ENCODE measurements around the gene SLC6A7.
"Not testable (repeated sequence)": the region's sequence is repeated elsewhere in the genome, so short reads cannot be mapped to it uniquely, and the experiment has no call there.

Gene SLC6A7

DNA sequence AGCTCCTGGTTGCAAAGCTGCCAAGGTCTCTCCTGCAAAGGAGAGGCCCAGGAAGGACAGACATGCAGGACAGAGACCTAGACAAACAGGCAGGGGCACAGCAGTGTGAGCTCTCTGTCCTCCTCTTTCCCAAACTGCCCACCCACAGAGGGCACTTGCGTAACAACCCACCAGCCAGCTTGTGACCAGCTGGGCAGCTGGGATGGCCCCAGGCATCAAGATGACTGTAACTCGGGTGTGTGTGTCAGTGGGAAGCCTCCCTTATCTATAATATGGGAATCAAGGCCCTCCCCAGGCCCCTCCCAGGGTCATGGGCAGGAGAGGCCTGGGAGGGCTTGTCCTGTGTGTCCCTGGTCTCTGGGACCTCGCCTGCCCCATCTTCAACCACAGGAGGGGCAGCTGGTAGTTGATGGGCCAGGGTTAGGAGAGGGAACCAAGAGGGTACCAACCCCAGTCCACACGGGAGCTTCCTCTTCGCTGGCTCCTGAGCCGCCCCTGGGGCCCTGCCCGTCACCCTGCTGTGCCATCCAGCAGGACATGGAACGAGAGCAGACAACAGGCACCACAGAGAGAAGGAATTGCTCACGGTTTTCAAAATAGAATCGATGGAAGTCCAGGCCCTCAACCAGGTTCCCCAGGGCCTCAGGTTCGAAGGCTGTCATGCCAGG is 37.9 kb downstream of the SLC6A7 start:
- no peak for DNase-seq (ENCODE audit: low read depth, low spot score)
- ChIA-PET CTCF (interaction anchor here (0.9 to 3.2 kb wide), 5 partner anchors 9 to 393 kb away, joined by 3 to 16 read pairs (median 7); no protein-coding TSS in a partner anchor), POLR2A (no interaction called here)
- TF ChIP-seq CTCF (IDR thresholded peaks at IDR 0.05; ENCODE audit: insufficient read depth, low read length, missing control alignments): no peak
- no peak overlapping the region for H3K4me3 ChIP-seq (ENCODE audit: low read depth, low read length)

- no peak for DNase-seq (ENCODE audit: low read depth, low spot score)
- ChIA-PET CTCF (interaction anchor here (1.3 to 3.2 kb wide), 3 partner anchors 11 to 120 kb away, joined by 4 to 16 read pairs (median 10); no protein-coding TSS in a partner anchor), POLR2A (no interaction called here)
- TF ChIP-seq CTCF (IDR thresholded peaks at IDR 0.05; ENCODE audit: insufficient read depth, low read length, missing control alignments): no peak
- H3K4me3 ChIP-seq (ENCODE audit: low read depth, low read length): no peak overlapping the region
Measured at GRCh38 chr5:150229571-150229970, 39.7 kb downstream of the SLC6A7 start.

DNA sequence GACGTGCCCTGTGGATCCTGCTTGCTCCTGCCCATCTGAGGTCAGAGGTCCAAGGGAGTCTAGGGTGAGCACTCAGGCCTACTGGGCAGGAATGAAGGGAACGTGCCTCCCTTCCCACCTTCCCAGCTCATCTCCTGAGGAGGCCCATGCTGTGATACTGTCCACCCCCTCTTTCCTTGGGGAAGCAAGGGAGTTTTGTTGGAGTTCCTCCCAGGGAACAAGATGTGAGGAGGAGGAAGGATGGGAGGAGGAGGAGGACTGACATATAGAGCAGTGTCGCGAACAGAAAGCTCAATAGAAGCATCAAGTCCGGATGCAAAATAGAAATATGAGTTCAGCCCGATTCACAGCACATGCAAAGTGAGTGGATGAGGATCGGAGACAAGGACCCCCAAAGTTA is 41.0 kb downstream of the SLC6A7 start:
- CTCF ChIA-PET: interaction anchor here (1.3 to 1.6 kb wide), 4 partner anchors 12 to 240 kb away, joined by 3 to 10 read pairs (median 6); no protein-coding TSS in a partner anchor

DNA sequence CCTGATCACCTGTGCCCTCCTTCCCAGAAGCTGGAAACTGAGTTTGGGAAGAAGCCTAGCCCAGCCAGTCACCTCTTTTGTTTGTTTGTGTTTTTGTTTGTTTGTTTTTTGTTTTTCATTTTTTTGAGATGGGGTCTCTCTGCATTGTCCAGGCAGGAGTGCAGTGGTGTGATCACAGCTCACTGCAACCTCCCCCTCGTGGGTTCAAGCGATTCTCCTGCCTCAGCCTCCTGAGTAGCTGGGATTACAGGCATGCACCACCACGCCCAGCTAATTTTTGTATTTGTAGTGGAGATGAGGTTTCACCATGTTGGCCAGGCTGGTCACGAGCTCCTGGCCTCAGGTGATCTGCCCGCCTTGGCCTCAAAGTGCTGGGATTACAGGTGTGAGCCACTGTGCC is 43.8 kb downstream of the SLC6A7 start:
- DNase-seq (ENCODE audit: low read depth, low spot score); H3K4me3 ChIP-seq (ENCODE audit: low read depth, low read length); POLR2A ChIA-PET: not testable (repeated sequence)
- CTCF ChIA-PET: interaction anchor here (0.5 to 3.0 kb wide), 3 partner anchors 9 to 104 kb away, joined by 3 to 8 read pairs (median 3); no protein-coding TSS in a partner anchor

More for the DNA sequence above, 41.0 kb downstream of the SLC6A7 start:
- POLR2A ChIA-PET: no interaction called here
- H3K4me3 ChIP-seq (ENCODE audit: low read depth, low read length): no peak overlapping the region
- no peak for DNase-seq (ENCODE audit: low read depth, low spot score)
- no peak for TF ChIP-seq CTCF (IDR thresholded peaks at IDR 0.05; ENCODE audit: insufficient read depth, low read length, missing control alignments)

GRCh38 chr5:150234576-150235499 is 45.0 kb downstream of the SLC6A7 start:
- H3K4me3 ChIP-seq (ENCODE audit: low read depth, low read length): no peak overlapping the region
- DNase-seq (ENCODE audit: low read depth, low spot score): no peak
- CTCF ChIA-PET: interaction anchor here (0.7 to 3.0 kb wide), 6 partner anchors 11 to 201 kb away, joined by 3 to 14 read pairs (median 3); no protein-coding TSS in a partner anchor
- no peak for TF ChIP-seq CTCF (IDR thresholded peaks at IDR 0.05; ENCODE audit: insufficient read depth, low read length, missing control alignments)
- POLR2A ChIA-PET: no interaction called here

GRCh38 chr5:150235500-150235854 is 45.6 kb downstream of the SLC6A7 start:
- POLR2A ChIA-PET: no interaction called here
- CTCF ChIA-PET: interaction anchor here (0.7 to 2.6 kb wide), 4 partner anchors 12 to 201 kb away, joined by 3 to 14 read pairs (median 3); no protein-coding TSS in a partner anchor
- DNase-seq (ENCODE audit: low read depth, low spot score): no peak
- no peak for TF ChIP-seq CTCF (IDR thresholded peaks at IDR 0.05; ENCODE audit: insufficient read depth, low read length, missing control alignments)
- H3K4me3 ChIP-seq (ENCODE audit: low read depth, low read length): no peak overlapping the region

Data from AG04449 (cell line).